Caco-2 (cell line): ENCODE measurements around the gene TNS3. TPM values are rescaled to one million over a fixed set of nuclear protein-coding genes. Genes with fewer than 3 reads are reported as not detected.

Source experiments
- BruUV-seq: library from RNA; stranded (reverse); fragments of 400-500 nt; replicated peaks from 2 replicates; lab custom pipeline; 2021; lab: Mats Ljungman, UMichigan
- CTCF ChIA-PET: fragments of 300-600 bp; sonication (Branson Sonifier 250); formaldehyde crosslinking; loops from one replicate; lab custom pipeline; 2022; ENCODE audit warnings: antibody characterized with exemption; lab: Charles Lee
- POLR2A ChIA-PET: fragments of 300-600 bp; sonication (Branson Sonifier 250); formaldehyde crosslinking; loops from one replicate; lab custom pipeline; 2022; ENCODE audit warnings: antibody characterized with exemption; lab: Charles Lee
- DNase-seq, 2 experiments: peaks; one replicate each; pipeline versions ENCODE4 v3.0.0 to v3.0.0-alpha.2; 2020 to 2022
- H3K27me3 ChIP-seq: replicated peaks from 2 replicates; pipeline ENCODE4 v1.6.0; 2011; ENCODE audit warnings: low read length; ENCODE audit not compliant: control insufficient read depth, insufficient read depth
- H3K36me3 ChIP-seq: 2 replicates; pipeline ENCODE4 v1.5.1; 2011; ENCODE audit warnings: low read length; ENCODE audit not compliant: control insufficient read depth, insufficient read depth
- H3K4me1 ChIP-seq: fragments of 250-450 bp; sonication (Bioruptor Pico); 2 replicates; pipeline ENCODE4 v1.5.1; 2020; ENCODE audit warnings: mild to moderate bottlenecking
- H3K4me3 ChIP-seq: 2 replicates; pipeline ENCODE4 v1.5.1; 2011; ENCODE audit warnings: low read depth, mild to moderate bottlenecking, control low read depth, low read length
- H3K9me3 ChIP-seq: fragments of 250-450 bp; sonication (Bioruptor Pico); 2 replicates; pipeline ENCODE4 v1.5.1; 2020; ENCODE audit warnings: mild to moderate bottlenecking, moderate library complexity
- H3K27ac Mint-ChIP-seq: one replicate; pipeline ENCODE4 v1.8.0; 2022; ENCODE audit warnings: mixed read lengths; ENCODE audit not compliant: unreplicated experiment
- H3K27me3 Mint-ChIP-seq: one replicate; pipeline ENCODE4 v1.8.0; 2022; ENCODE audit warnings: mixed read lengths; ENCODE audit not compliant: insufficient read depth, unreplicated experiment
- H3K36me3 Mint-ChIP-seq: one replicate; pipeline ENCODE4 v1.8.0; 2022; ENCODE audit warnings: mild to moderate bottlenecking, mixed read lengths; ENCODE audit not compliant: insufficient read depth, unreplicated experiment
- H3K4me1 Mint-ChIP-seq: one replicate; pipeline ENCODE4 v1.8.0; 2022; ENCODE audit warnings: low read depth, mixed read lengths; ENCODE audit not compliant: unreplicated experiment
- H3K4me3 Mint-ChIP-seq: one replicate; pipeline ENCODE4 v1.8.0; 2022; ENCODE audit warnings: mild to moderate bottlenecking, moderate library complexity, mixed read lengths; ENCODE audit not compliant: unreplicated experiment
- H3K9me3 Mint-ChIP-seq: one replicate; pipeline ENCODE4 v1.8.0; 2022; ENCODE audit warnings: mixed read lengths; ENCODE audit not compliant: unreplicated experiment
- CTCF ChIP-seq, 2 experiments: fragments of 200-600 bp in 1 of 2; IDR thresholded peaks; 1 replicate in 1 of 2; 2 replicates in 1 of 2; pipeline versions ENCODE4 v1.5.1 to v1.8.0; 2011 to 2022; ENCODE audit warnings: antibody characterized with exemption in 1 of 2, control low read depth in 1 of 2, inconsistent platforms in 1 of 2, low read depth in 1 of 2, low read length in 1 of 2, mild to moderate bottlenecking in 1 of 2, moderate library complexity in 1 of 2; ENCODE audit not compliant: insufficient read depth in 1 of 2, severe bottlenecking in 1 of 2, unreplicated experiment in 1 of 2
- intact Hi-C: fragments of 100-400 bp; cut with micrococcal nuclease; formaldehyde crosslinking; loops from one replicate; pipeline ENCODE4 v1.10.0; 2022; ENCODE audit not compliant: unreplicated experiment
- total RNA-seq: library from RNA; stranded (reverse); gene quantifications from 2 replicates; pipeline ENCODE4 v1.2.3, GENCODE V29; 2022

TNS3 gene
- total RNA-seq, 1 experiment from 2014 or later: 263 TPM

GRCh38 chr7:47313564-47313963 lies 268.3 kb downstream of the TNS3 start:
- Mint-ChIP-seq H3K4me1 (no peaks in the 10 kb centered on the region), H3K9me3 (peaks cover 9% of the 10 kb centered on the region), H3K4me3 (no peak overlapping the region), H3K27me3 (no peaks in the 10 kb centered on the region), H3K27ac (no peak overlapping the region), H3K36me3 (peaks cover 87% of the 10 kb centered on the region)
- BruUV-seq: no TSS peak
- TF ChIP-seq CTCF (IDR thresholded peaks at IDR 0.05; ENCODE audit: insufficient read depth in 1 of 2, low read depth in 1 of 2, low read length in 1 of 2, severe bottlenecking in 1 of 2, unreplicated experiment in 1 of 2): no peak
- no peaks in the 10 kb centered on the region for H3K9me3 ChIP-seq
- ChIA-PET CTCF (no interaction called here), POLR2A (no interaction called here)
- intact Hi-C loops: no loop called here
- no peak overlapping the region for H3K4me3 ChIP-seq
- no peak for DNase-seq
- H3K27me3 ChIP-seq: no peaks in the 10 kb centered on the region
- no peaks in the 10 kb centered on the region for H3K4me1 ChIP-seq
- H3K36me3 ChIP-seq: peaks cover 7% of the 10 kb centered on the region

GRCh38 chr7:47311891-47312290 lies 270.0 kb downstream of the TNS3 start:
- Histone ChIP-seq H3K36me3 (peaks cover 5% of the 10 kb centered on the region), H3K4me3 (no peak overlapping the region), H3K4me1 (no peaks in the 10 kb centered on the region), H3K27me3 (no peaks in the 10 kb centered on the region), H3K9me3 (no peaks in the 10 kb centered on the region)
- TF ChIP-seq CTCF (IDR thresholded peaks at IDR 0.05; ENCODE audit: insufficient read depth in 1 of 2, low read depth in 1 of 2, low read length in 1 of 2, severe bottlenecking in 1 of 2, unreplicated experiment in 1 of 2): no peak
- Mint-ChIP-seq H3K4me1 (no peaks in the 10 kb centered on the region), H3K4me3 (no peak overlapping the region), H3K9me3 (peaks cover 9% of the 10 kb centered on the region), H3K27ac (no peak overlapping the region), H3K36me3 (peaks cover 87% of the 10 kb centered on the region), H3K27me3 (no peaks in the 10 kb centered on the region)
- POLR2A ChIA-PET: no interaction called here
- no peak for DNase-seq
- CTCF ChIA-PET: no interaction called here
- intact Hi-C loops: no loop called here
- BruUV-seq: no TSS peak

GRCh38 chr7:47310020-47310419 lies 271.9 kb downstream of the TNS3 start:
- BruUV-seq: no TSS peak
- ChIA-PET CTCF (no interaction called here), POLR2A (no interaction called here)
- Mint-ChIP-seq H3K9me3 (peaks cover 9% of the 10 kb centered on the region), H3K4me1 (no peaks in the 10 kb centered on the region), H3K4me3 (no peak overlapping the region), H3K27me3 (no peaks in the 10 kb centered on the region), H3K36me3 (peaks cover 86% of the 10 kb centered on the region), H3K27ac (no peak overlapping the region)
- Histone ChIP-seq H3K36me3 (peaks cover 5% of the 10 kb centered on the region), H3K4me3 (no peak overlapping the region), H3K27me3 (no peaks in the 10 kb centered on the region), H3K4me1 (no peaks in the 10 kb centered on the region), H3K9me3 (no peaks in the 10 kb centered on the region)
- DNase-seq: no peak
- no peak for TF ChIP-seq CTCF (IDR thresholded peaks at IDR 0.05; ENCODE audit: insufficient read depth in 1 of 2, low read depth in 1 of 2, low read length in 1 of 2, severe bottlenecking in 1 of 2, unreplicated experiment in 1 of 2)
- intact Hi-C loops: no loop called here
